SK-N-SH (cell line): Measurements from ENCODE around the gene CBFA2T2. TPM values are rescaled to one million over a fixed set of nuclear protein-coding genes. Genes with fewer than 3 reads are reported as not detected.
A peak's percentile ranks its signal among the peaks of the same experiment; 100 is the strongest.

Experiments
- CTCF ChIA-PET: fragments of 300-600, 350-600 bp; formaldehyde crosslinking; extraction: SDS; loops from one replicate; lab custom pipeline; 2021; lab: Yijun Ruan, JAX
- POLR2A ChIA-PET: fragments of 350-600 bp; sonication (Branson Sonifier 250); formaldehyde crosslinking; extraction: SDS; loops from one replicate; lab custom pipeline; 2020; ENCODE audit warnings: antibody characterized with exemption, inconsistent platforms; lab: Yijun Ruan, JAX
- DNase-seq: peaks from one replicate; pipeline ENCODE4 v3.0.0; 2012
- H2AFZ ChIP-seq: fragments of 200-600 bp; sonication (generic); 2 replicates; pipeline ENCODE4 v1.8.1; 2016; ENCODE audit warnings: antibody characterized with exemption, mild to moderate bottlenecking, low read depth
- H3F3A ChIP-seq: fragments of 200-600 bp; sonication (generic); replicated peaks from 2 replicates; pipeline ENCODE3; 2016; ENCODE audit warnings: antibody characterized with exemption, mild to moderate bottlenecking; ENCODE audit not compliant: insufficient read depth
- H3K27ac ChIP-seq, 2 experiments: fragments of 200-500 bp in 1 of 2; fragments of 200-600 bp in 1 of 2; sonication (Bioruptor generic) in 1 of 2; sonication (generic), shearing (Covaris generic) in 1 of 2; 2 replicates each; pipeline versions ENCODE4 v1.5.1 to v1.6.1; 2014 to 2016; ENCODE audit warnings: low read depth in 2 of 2, inconsistent platforms in 1 of 2, low read length in 1 of 2, mild to moderate bottlenecking in 1 of 2, mixed read lengths in 1 of 2
- H3K27me3 ChIP-seq: fragments of 200-600 bp; sonication (generic), shearing (Covaris generic); 2 replicates; pipeline ENCODE4 v1.6.1; 2016; ENCODE audit warnings: mixed run types; ENCODE audit not compliant: insufficient read depth
- H3K36me3 ChIP-seq, 2 experiments: fragments of 200-500 bp in 1 of 2; fragments of 200-600 bp in 1 of 2; sonication (Bioruptor generic) in 1 of 2; sonication (generic) in 1 of 2; replicated peaks in 1 of 2; 2 replicates each; pipeline versions ENCODE3 to v1.5.1; 2014 to 2016; ENCODE audit warnings: low read length in 1 of 2, mild to moderate bottlenecking in 1 of 2; ENCODE audit not compliant: insufficient read depth in 2 of 2, control insufficient read depth in 1 of 2
- H3K4me1 ChIP-seq, 2 experiments: fragments of 200-500 bp in 1 of 2; fragments of 200-600 bp in 1 of 2; sonication (Bioruptor generic) in 1 of 2; sonication (generic), shearing (Covaris generic) in 1 of 2; 2 replicates each; pipeline versions ENCODE4 v1.5.1 to v1.6.1; 2014 to 2016; ENCODE audit warnings: low read depth in 1 of 2, low read length in 1 of 2, mixed run types in 1 of 2; ENCODE audit not compliant: insufficient read depth in 2 of 2, control insufficient read depth in 1 of 2
- H3K4me2 ChIP-seq: fragments of 200-600 bp; sonication (generic), shearing (Covaris generic); 2 replicates; pipeline ENCODE4 v1.6.1; 2017; ENCODE audit warnings: mixed run types
- H3K4me3 ChIP-seq, 2 experiments: fragments of 200-500 bp in 1 of 2; fragments of 200-600 bp in 1 of 2; sonication (Bioruptor generic) in 1 of 2; sonication (generic), shearing (Covaris generic) in 1 of 2; 2 replicates each; pipeline versions ENCODE4 v1.5.1 to v1.8.1; 2014 to 2016; ENCODE audit warnings: low read depth in 2 of 2, inconsistent platforms in 1 of 2, low read length in 1 of 2, mild to moderate bottlenecking in 1 of 2, mixed read lengths in 1 of 2, moderate library complexity in 1 of 2
- H3K79me2 ChIP-seq: fragments of 200-600 bp; sonication (generic); 2 replicates; pipeline ENCODE4 v1.8.1; 2017; ENCODE audit warnings: mild to moderate bottlenecking; ENCODE audit not compliant: insufficient read depth
- H3K9ac ChIP-seq: fragments of 200-600 bp; sonication (generic); 2 replicates; pipeline ENCODE4 v1.6.1; 2017; ENCODE audit warnings: mixed run types
- H3K9me2 ChIP-seq: fragments of 200-600 bp; sonication (generic); 2 replicates; pipeline ENCODE4 v1.6.1; 2017; ENCODE audit warnings: mixed run types
- H3K9me3 ChIP-seq: fragments of 200-600 bp; sonication (generic); 2 replicates; pipeline ENCODE4 v1.6.1; 2017; ENCODE audit warnings: mixed run types, mild to moderate bottlenecking, moderate library complexity
- H4K20me1 ChIP-seq: fragments of 200-600 bp; sonication (generic); 2 replicates; pipeline ENCODE4 v1.6.1; 2017; ENCODE audit warnings: mild to moderate bottlenecking, mixed run types; ENCODE audit not compliant: insufficient read depth
- ELF1 ChIP-seq: IDR thresholded peaks from 2 replicates; pipeline ENCODE4 v1.4.0; 2012
- EP300 ChIP-seq, 2 experiments: IDR thresholded peaks; 2 replicates each; pipeline versions ENCODE4 v1.4.0 to v1.6.1; 2012; ENCODE audit warnings: borderline replicate concordance in 1 of 2, low read depth in 1 of 2, low read length in 1 of 2
- EZH2phosphoT487 ChIP-seq: fragments of 200-600 bp; sonication (generic); IDR thresholded peaks from 2 replicates; pipeline ENCODE4 v1.6.1; 2017; ENCODE audit warnings: low read depth, mixed run types, mild to moderate bottlenecking, antibody characterized with exemption, moderate library complexity, borderline replicate concordance
- FOSL2 ChIP-seq: IDR thresholded peaks from 2 replicates; pipeline ENCODE4 v1.4.0; 2012; ENCODE audit warnings: low read depth, mild to moderate bottlenecking, moderate library complexity, borderline replicate concordance
- GABPA ChIP-seq: IDR thresholded peaks from 2 replicates; pipeline ENCODE4 v1.4.0; 2012; ENCODE audit warnings: low read depth, mild to moderate bottlenecking
- JUND ChIP-seq: IDR thresholded peaks from 2 replicates; pipeline ENCODE4 v1.4.0; 2012
- MAX ChIP-seq: IDR thresholded peaks from 2 replicates; pipeline ENCODE4 v1.4.0; 2012; ENCODE audit warnings: low read depth
- MEF2A ChIP-seq: IDR thresholded peaks from 2 replicates; pipeline ENCODE4 v1.4.0; 2012; ENCODE audit warnings: low read depth, borderline replicate concordance
- MXI1 ChIP-seq: IDR thresholded peaks from 2 replicates; pipeline ENCODE4 v1.6.1; 2012; ENCODE audit warnings: mild to moderate bottlenecking, low read depth, low read length, improper control_type of control experiment
- NFIC ChIP-seq: IDR thresholded peaks from 2 replicates; pipeline ENCODE4 v1.4.0; 2012; ENCODE audit warnings: borderline replicate concordance
- NRF1 ChIP-seq: IDR thresholded peaks from 2 replicates; pipeline ENCODE4 v1.6.1; 2012; ENCODE audit warnings: low read depth, mild to moderate bottlenecking, low read length
- POLR2AphosphoS5 ChIP-seq: IDR thresholded peaks from 2 replicates; pipeline ENCODE4 v1.6.1; 2012; ENCODE audit warnings: low read depth, low read length
- REST ChIP-seq: IDR thresholded peaks from 2 replicates; pipeline ENCODE4 v1.6.1; 2012; ENCODE audit warnings: mild to moderate bottlenecking, low read depth, low read length, moderate library complexity
- SMC3 ChIP-seq: IDR thresholded peaks from 2 replicates; pipeline ENCODE4 v1.6.1; 2012; ENCODE audit warnings: low read depth, low read length, improper control_type of control experiment
- USF1 ChIP-seq: IDR thresholded peaks from 2 replicates; pipeline ENCODE4 v1.4.0; 2012; ENCODE audit warnings: low read depth, borderline replicate concordance
- USF2 ChIP-seq: fragments of 150-350 bp; IDR thresholded peaks from 2 replicates; pipeline ENCODE4 v1.6.1; 2017; ENCODE audit warnings: antibody characterized with exemption, low read length, low read depth, borderline replicate concordance
- WGBS: methylation state at CpG from one replicate; pipeline ENCODE4 v1.1.6; 2017; ENCODE audit warnings: low lambda C conversion rate; 5-methylcytosine and 5-hydroxymethylcytosine counted together
- polyA plus RNA-seq, 3 experiments: library from polyadenylated mRNA; depleted of rRNA; stranded (reverse); fragments of >200 nt; gene quantifications; 2 replicates each; pipeline ENCODE4 v1.2.3, GENCODE V29; 2012

Gene CBFA2T2
- polyA plus RNA-seq, 1 of the 3 experiments (the other 2 are of a cell fraction) = 11.0 TPM

- Histone ChIP-seq H3F3A (peaks cover 10% of the 10 kb centered on the region), H3K27me3 (no peaks in the 10 kb centered on the region), H3K9me3 (no peaks in the 10 kb centered on the region), H3K27ac (peak within 1 kb of the TSS; percentile 77 to 90), H4K20me1 (no peaks in the 10 kb centered on the region), H3K9me2 (no peaks in the 10 kb centered on the region), H3K36me3 (peaks cover 0 to 6% of the 10 kb centered on the region in 2 experiments), H3K4me2 (peak within 1 kb of the TSS; percentile 100), H3K79me2 (no peaks in the 10 kb centered on the region), H3K4me1 (peaks cover 0 to 29% of the 10 kb centered on the region in 2 experiments; a peak in 1 of 4 replicates), H3K9ac (peak within 1 kb of the TSS; percentile 83), H3K4me3 (peak within 1 kb of the TSS; percentile 76 to 88), H2AFZ (peak within 1 kb of the TSS; percentile 91; the same call in 1 of the 2 replicates)
- ChIA-PET CTCF (interaction anchor here (2.3 to 10.6 kb wide), 3 partner anchors 9 to 208 kb away, joined by 9 to 114 read pairs (median 17); no protein-coding TSS in a partner anchor), POLR2A (interaction anchor here (2.6 kb wide), 1 partner anchor 219 kb away, joined by 9 read pairs; the partner anchor contains the start of gene SNTA1)
- TF ChIP-seq ELF1 = no peak
- TF ChIP-seq SMC3 = no peak
- no peak for TF ChIP-seq MXI1
- TF ChIP-seq MAX = no peak
- TF ChIP-seq MEF2A = no peak
- no peak for TF ChIP-seq NFIC
- TF ChIP-seq GABPA = no peak
- TF ChIP-seq NRF1 = no peak
- no peak for TF ChIP-seq USF2
- TF ChIP-seq REST = no peak
- no peak for TF ChIP-seq FOSL2
- TF ChIP-seq JUND = no peak
- TF ChIP-seq POLR2AphosphoS5 = no peak
- TF ChIP-seq EP300 (IDR thresholded peaks at IDR 0.05; ENCODE audit: borderline replicate concordance in 1 of 2, low read depth in 1 of 2, low read length in 1 of 2) = no peak
- TF ChIP-seq EZH2phosphoT487 = no peak
- no peak for TF ChIP-seq USF1
- DNase-seq = no peak
- WGBS = 99% methylated on average over 8 of the region's 10 CpGs
Observed at GRCh38 chr20:33662172-33662571, 172.3 kb downstream of the CBFA2T2 start, which contains the start of gene C20orf144. Gene C20orf144 (plus strand): TSS chr20:33662327. CDS start chr20:33662346, 19 bp downstream.
